Stimulated activated CD4-positive, alpha-beta T cell treated with anti-CD3 and anti-CD28 coated beads, Interleukin-4, amount 100 ng/mL, for 1 hour (primary cell): ENCODE data around the gene HOXA7.

Experiments
- DNase-seq: peaks from one replicate; pipeline ENCODE4 v3.0.0-alpha.2; 2020

Gene HOXA7

GRCh38 chr7:27131390-27131819, 25.1 kb downstream of the HOXA7 start:
- no peak for DNase-seq

GRCh38 chr7:27130540-27131389, 25.7 kb downstream of the HOXA7 start, which contains the start of gene HOXA4:
TSS of gene HOXA4 (minus strand) at chr7:27130757. CDS start at chr7:27130733, 24 bp downstream.
- peak; percentile 76 for DNase-seq

- DNase-seq = no peak
Observed at GRCh38 chr7:27129729-27130539, 26.5 kb downstream of the HOXA7 start.

GRCh38 chr7:27128776-27129728, 27.4 kb downstream of the HOXA7 start:
- no peak for DNase-seq

- no peak for DNase-seq
Observed at GRCh38 chr7:27128034-27128433, 28.4 kb downstream of the HOXA7 start.

- DNase-seq = no peak
Observed at GRCh38 chr7:27126596-27127327, 29.7 kb downstream of the HOXA7 start.

- no peak for DNase-seq
Observed at GRCh38 chr7:27125986-27126394, 30.5 kb downstream of the HOXA7 start.

GRCh38 chr7:27124902-27125689, 31.4 kb downstream of the HOXA7 start:
- DNase-seq = no peak

GRCh38 chr7:27124096-27124901, 32.2 kb downstream of the HOXA7 start:
- no peak for DNase-seq

- DNase-seq = no peak
Observed at GRCh38 chr7:27123477-27124053, 32.9 kb downstream of the HOXA7 start.

- no peak for DNase-seq
Observed at GRCh38 chr7:27123007-27123476, 33.4 kb downstream of the HOXA7 start.

- DNase-seq = no peak
Observed at GRCh38 chr7:27122077-27122910, 34.2 kb downstream of the HOXA7 start.

- no peak for DNase-seq
Observed at GRCh38 chr7:27121684-27122076, 34.8 kb downstream of the HOXA7 start.

- DNase-seq = no peak
Observed at GRCh38 chr7:27119412-27119911, 37.0 kb downstream of the HOXA7 start.

GRCh38 chr7:27118580-27118979, 37.9 kb downstream of the HOXA7 start:
- DNase-seq = no peak

- DNase-seq = no peak
Observed at GRCh38 chr7:27117887-27118491, 38.5 kb downstream of the HOXA7 start.

- no peak for DNase-seq
Observed at GRCh38 chr7:27116962-27117886, 39.3 kb downstream of the HOXA7 start.
